Lung (tissue), 12 donors: ENCODE data around the gene ITPKB. TPM values are rescaled to one million over a fixed set of nuclear protein-coding genes. Genes with fewer than 3 reads are reported as not detected.
A peak's percentile ranks its signal among the peaks of the same experiment; 100 is the strongest.

ENCODE experiments used
- ATAC-seq: fragments of 200-7000 bp; cut with Tn5 transposase; one replicate; pipeline ENCODE4 v1.9.1; 2020; ENCODE audit warnings: moderate number of reproducible peaks; ENCODE audit not compliant: insufficient read depth, low FRiP score
- DNase-seq, 3 donors: peaks; one replicate each; pipeline ENCODE4 v3.0.0-alpha.2; 2013 to 2017
- H3K27ac ChIP-seq, 2 donors: one replicate each; pipeline ENCODE4 v1.5.1; 2013; ENCODE audit warnings: mild to moderate bottlenecking in 2 of 2, moderate library complexity in 2 of 2, control low read depth in 1 of 2, inconsistent platforms in 1 of 2, low read depth in 1 of 2, low read length in 1 of 2
- H3K27me3 ChIP-seq, 3 donors: one replicate each; pipeline ENCODE4 v1.5.1; 2013; ENCODE audit warnings: low read length in 2 of 3; ENCODE audit not compliant: control insufficient read depth in 3 of 3, insufficient read depth in 3 of 3
- H3K36me3 ChIP-seq, 4 donors: one replicate each; pipeline ENCODE4 v1.5.1; 2013; ENCODE audit warnings: low read length in 4 of 4, mild to moderate bottlenecking in 1 of 4, moderate library complexity in 1 of 4; ENCODE audit not compliant: control insufficient read depth in 4 of 4, insufficient read depth in 4 of 4
- H3K4me1 ChIP-seq, 5 donors: one replicate each; pipeline ENCODE4 v1.5.1; 2013; ENCODE audit warnings: low read length in 5 of 5, mild to moderate bottlenecking in 2 of 5, moderate library complexity in 1 of 5; ENCODE audit not compliant: control insufficient read depth in 5 of 5, insufficient read depth in 5 of 5
- H3K4me3 ChIP-seq: one replicate; pipeline ENCODE4 v1.5.1; 2013; ENCODE audit warnings: mild to moderate bottlenecking, control low read depth, moderate library complexity
- H3K9ac ChIP-seq, 2 donors: one replicate each; pipeline ENCODE4 v1.5.1; 2013; ENCODE audit warnings: low read length in 2 of 2, control low read depth in 1 of 2; ENCODE audit not compliant: insufficient read depth in 1 of 2
- H3K9me3 ChIP-seq, 4 donors: one replicate each; pipeline ENCODE4 v1.5.1; 2013; ENCODE audit warnings: low read length in 3 of 4, mild to moderate bottlenecking in 1 of 4, moderate library complexity in 1 of 4; ENCODE audit not compliant: control insufficient read depth in 4 of 4, insufficient read depth in 3 of 4
- WGBS, 2 donors: extraction: QIAGEN DNeasy Blood & Tissue Kit; methylation state at CpG; one replicate each; pipeline ENCODE4 v1.1.7; 2013; 5-methylcytosine and 5-hydroxymethylcytosine counted together
- polyA plus RNA-seq, 2 donors: library from polyadenylated mRNA; stranded (reverse); fragments of 200-250 nt; gene quantifications; one replicate each; pipeline ENCODE4 v1.2.1, GENCODE V29; 2013
- total RNA-seq, 2 donors: library from RNA; depleted of rRNA in 1 of 2; stranded (reverse); fragments of >200 nt in 1 of 2; gene quantifications; one replicate each; pipeline ENCODE4 v1.2.1, GENCODE V29; 2014 to 2021
- TF ChIP-seq, protein P1 (sequence below): IDR thresholded peaks from 2 replicates; pipeline ENCODE4 v1.5.1; 2012; ENCODE audit warnings: mild to moderate bottlenecking; ENCODE audit errors: control extremely low read depth, extremely low read depth
- donor health status: control.
- donor health status: control.
- donor health status: Bipolar disorder and iron deficiency.
- donor health status: healthy.
- donor health status: DM: yes; HTN: yes; CAD: no.

Gene ITPKB
- total and polyA plus RNA-seq, 4 donors = 9.9 to 46.6 (median 28.1) TPM

GRCh38 chr1:226603858-226604559 is 135.1 kb downstream of the ITPKB start:
- TF ChIP-seq, protein P1, sequence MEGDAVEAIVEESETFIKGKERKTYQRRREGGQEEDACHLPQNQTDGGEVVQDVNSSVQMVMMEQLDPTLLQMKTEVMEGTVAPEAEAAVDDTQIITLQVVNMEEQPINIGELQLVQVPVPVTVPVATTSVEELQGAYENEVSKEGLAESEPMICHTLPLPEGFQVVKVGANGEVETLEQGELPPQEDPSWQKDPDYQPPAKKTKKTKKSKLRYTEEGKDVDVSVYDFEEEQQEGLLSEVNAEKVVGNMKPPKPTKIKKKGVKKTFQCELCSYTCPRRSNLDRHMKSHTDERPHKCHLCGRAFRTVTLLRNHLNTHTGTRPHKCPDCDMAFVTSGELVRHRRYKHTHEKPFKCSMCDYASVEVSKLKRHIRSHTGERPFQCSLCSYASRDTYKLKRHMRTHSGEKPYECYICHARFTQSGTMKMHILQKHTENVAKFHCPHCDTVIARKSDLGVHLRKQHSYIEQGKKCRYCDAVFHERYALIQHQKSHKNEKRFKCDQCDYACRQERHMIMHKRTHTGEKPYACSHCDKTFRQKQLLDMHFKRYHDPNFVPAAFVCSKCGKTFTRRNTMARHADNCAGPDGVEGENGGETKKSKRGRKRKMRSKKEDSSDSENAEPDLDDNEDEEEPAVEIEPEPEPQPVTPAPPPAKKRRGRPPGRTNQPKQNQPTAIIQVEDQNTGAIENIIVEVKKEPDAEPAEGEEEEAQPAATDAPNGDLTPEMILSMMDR = no peak
- Histone ChIP-seq H3K9ac (no peak overlapping the region), H3K9me3 (no peaks in the 10 kb centered on the region), H3K4me3 (no peak overlapping the region), H3K27me3 (no peaks in the 10 kb centered on the region), H3K27ac (no peak overlapping the region), H3K36me3 (no peaks in the 10 kb centered on the region), H3K4me1 (peaks cover 0 to 32% (median 10%) of the 10 kb centered on the region in 5 donors)
- DNase-seq (no peak), ATAC-seq (no peak)
- 81 to 86% methylated on average over 19 of the region's 19 CpGs for WGBS, 2 donors

- no peak for ATAC-seq
- peak; percentile 61 to 78 (median 76) for DNase-seq
- no peaks in the 10 kb centered on the region for H3K9me3 ChIP-seq
- TF ChIP-seq, protein P1 = no peak
- H3K27me3 ChIP-seq = no peaks in the 10 kb centered on the region
- H3K4me1 ChIP-seq = peaks cover 0 to 32% (median 10%) of the 10 kb centered on the region in 5 donors
- H3K36me3 ChIP-seq = no peaks in the 10 kb centered on the region
- H3K9ac ChIP-seq = peak overlapping the region in 1 of 2 donors; percentile 8
- H3K27ac ChIP-seq = peak overlapping the region; percentile 28 to 76
- WGBS, 2 donors = 65 to 76% methylated on average over 8 of the region's 8 CpGs
- no peak overlapping the region for H3K4me3 ChIP-seq
Observed at GRCh38 chr1:226603022-226603857, 135.8 kb downstream of the ITPKB start.

GRCh38 chr1:226602186-226603021 is 136.7 kb downstream of the ITPKB start:
- H3K27ac ChIP-seq = peak overlapping the region; percentile 34 to 76
- peak; percentile 56 for ATAC-seq
- DNase-seq = peak in 2 of 3 donors; percentile 53 to 58
- H3K36me3 ChIP-seq = no peaks in the 10 kb centered on the region
- H3K9me3 ChIP-seq = no peaks in the 10 kb centered on the region
- H3K27me3 ChIP-seq = no peaks in the 10 kb centered on the region
- H3K4me3 ChIP-seq = no peak overlapping the region
- H3K9ac ChIP-seq = peak overlapping the region in 1 of 2 donors; percentile 11
- peaks cover 0 to 32% (median 10%) of the 10 kb centered on the region in 5 donors for H3K4me1 ChIP-seq
- WGBS, 2 donors = 76 to 81% methylated on average over 24 of the region's 24 CpGs
- TF ChIP-seq, protein P1 = no peak
